Body of pancreas (tissue), 4 donors: ENCODE results near the gene RILPL1.

Experiments
- POLR2A ChIP-seq, 3 donors: fragments of 450-650 bp; IDR thresholded peaks; one replicate each; pipeline ENCODE4 v1.6.1; 2016; ENCODE audit warnings: antibody characterized with exemption in 3 of 3, mild to moderate bottlenecking in 2 of 3
- TF ChIP-seq, protein P1 (sequence below), 7 experiments: fragments of 450-650 bp in 4 of 7; fragments of 200-600 bp in 3 of 7; sonication (generic) in 3 of 7; IDR thresholded peaks; one replicate each; pipeline ENCODE4 v1.5.1; 2016 to 2019; ENCODE audit warnings: antibody characterized with exemption in 7 of 7

DNA sequence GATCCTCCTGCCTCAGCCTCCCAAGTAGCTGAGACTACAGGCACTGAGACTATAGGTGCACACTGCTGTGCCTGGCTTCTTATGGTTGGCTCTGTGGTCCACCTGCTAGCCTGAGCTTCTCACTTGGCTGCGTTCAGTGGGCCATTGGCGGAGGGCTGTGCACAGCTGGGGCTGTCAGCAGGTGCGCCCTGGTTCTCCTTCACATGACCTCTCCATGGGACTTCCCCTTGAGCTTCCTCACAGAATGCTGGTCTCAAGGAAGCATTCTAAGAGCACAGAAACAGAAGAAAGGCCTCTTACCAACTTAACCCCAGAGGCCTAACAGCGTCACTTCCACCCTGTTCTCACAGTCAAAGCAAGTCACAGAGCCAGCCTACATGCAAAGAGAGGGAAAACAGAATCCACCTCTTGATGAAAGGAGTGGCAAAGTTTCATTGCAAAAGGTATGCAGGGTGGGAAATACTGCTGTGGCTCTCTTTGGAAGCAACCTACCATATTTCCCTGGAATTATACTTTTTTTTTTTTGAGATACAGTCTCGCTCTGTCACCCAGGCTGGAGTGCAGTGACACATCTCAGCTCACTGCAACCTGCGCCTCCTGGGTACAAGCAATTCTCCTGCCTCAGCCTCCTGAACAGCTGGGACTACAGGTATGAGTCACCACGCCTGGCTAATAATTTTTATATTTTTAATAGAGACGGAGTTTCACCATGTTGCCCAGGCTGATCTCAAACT, 106.3 kb downstream of the RILPL1 start:
- TF ChIP-seq, protein P1, sequence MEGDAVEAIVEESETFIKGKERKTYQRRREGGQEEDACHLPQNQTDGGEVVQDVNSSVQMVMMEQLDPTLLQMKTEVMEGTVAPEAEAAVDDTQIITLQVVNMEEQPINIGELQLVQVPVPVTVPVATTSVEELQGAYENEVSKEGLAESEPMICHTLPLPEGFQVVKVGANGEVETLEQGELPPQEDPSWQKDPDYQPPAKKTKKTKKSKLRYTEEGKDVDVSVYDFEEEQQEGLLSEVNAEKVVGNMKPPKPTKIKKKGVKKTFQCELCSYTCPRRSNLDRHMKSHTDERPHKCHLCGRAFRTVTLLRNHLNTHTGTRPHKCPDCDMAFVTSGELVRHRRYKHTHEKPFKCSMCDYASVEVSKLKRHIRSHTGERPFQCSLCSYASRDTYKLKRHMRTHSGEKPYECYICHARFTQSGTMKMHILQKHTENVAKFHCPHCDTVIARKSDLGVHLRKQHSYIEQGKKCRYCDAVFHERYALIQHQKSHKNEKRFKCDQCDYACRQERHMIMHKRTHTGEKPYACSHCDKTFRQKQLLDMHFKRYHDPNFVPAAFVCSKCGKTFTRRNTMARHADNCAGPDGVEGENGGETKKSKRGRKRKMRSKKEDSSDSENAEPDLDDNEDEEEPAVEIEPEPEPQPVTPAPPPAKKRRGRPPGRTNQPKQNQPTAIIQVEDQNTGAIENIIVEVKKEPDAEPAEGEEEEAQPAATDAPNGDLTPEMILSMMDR (IDR thresholded peaks at IDR 0.05) = no peak
- TF ChIP-seq POLR2A (IDR thresholded peaks at IDR 0.05) = no peak
